Omental fat pad (tissue), 4 donors: ENCODE results near the gene SARDH. TPM values are rescaled to one million over a fixed set of nuclear protein-coding genes. Genes with fewer than 3 reads are reported as not detected.

ENCODE experiments used
- ATAC-seq: fragments of 150-250 bp; one replicate; pipeline ENCODE4 v1.9.1; 2016; ENCODE audit warnings: mild to moderate bottlenecking, moderate library complexity; ENCODE audit not compliant: low FRiP score
- DNase-seq: peaks from one replicate; pipeline ENCODE4 v3.0.0-alpha.2; 2019; ENCODE audit warnings: low spot score
- CTCF ChIP-seq, 3 donors: fragments of 450-650 bp; IDR thresholded peaks; one replicate each; pipeline ENCODE4 v1.5.1; 2016 to 2017; ENCODE audit warnings: antibody characterized with exemption in 3 of 3, mild to moderate bottlenecking in 3 of 3, moderate library complexity in 2 of 3
- total RNA-seq, 4 donors: library from RNA; depleted of rRNA; stranded (reverse); fragments of >200 nt; gene quantifications; one replicate each; pipeline ENCODE4 v1.1.0, GENCODE V29; 2016

Gene SARDH
- total RNA-seq, 4 donors from 2014 or later, result 0.56 to 6.9 (median 1.8) TPM

DNA sequence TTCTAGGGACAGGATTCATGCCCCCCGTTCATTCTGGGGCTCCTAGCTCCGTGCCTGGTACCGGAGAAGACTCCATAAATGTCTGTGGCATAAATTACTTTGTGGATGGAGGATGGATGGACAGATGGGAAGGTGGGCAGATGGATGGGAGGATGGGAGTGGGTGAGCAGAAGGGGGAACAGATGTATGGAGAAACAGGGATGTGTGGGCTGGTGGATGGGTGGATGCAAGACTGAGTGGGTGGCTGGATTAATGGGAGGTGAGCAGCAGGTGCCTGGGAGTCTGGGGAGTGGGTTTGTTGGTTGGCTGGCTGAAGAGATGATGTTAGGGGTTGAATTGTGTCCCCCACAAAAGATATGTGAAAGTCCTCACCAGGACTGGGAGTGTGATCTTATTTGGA lies 43.5 kb downstream of the SARDH start:
- DNase-seq (no peak), ATAC-seq (no peak)
- no peak for TF ChIP-seq CTCF (IDR thresholded peaks at IDR 0.05)

DNA sequence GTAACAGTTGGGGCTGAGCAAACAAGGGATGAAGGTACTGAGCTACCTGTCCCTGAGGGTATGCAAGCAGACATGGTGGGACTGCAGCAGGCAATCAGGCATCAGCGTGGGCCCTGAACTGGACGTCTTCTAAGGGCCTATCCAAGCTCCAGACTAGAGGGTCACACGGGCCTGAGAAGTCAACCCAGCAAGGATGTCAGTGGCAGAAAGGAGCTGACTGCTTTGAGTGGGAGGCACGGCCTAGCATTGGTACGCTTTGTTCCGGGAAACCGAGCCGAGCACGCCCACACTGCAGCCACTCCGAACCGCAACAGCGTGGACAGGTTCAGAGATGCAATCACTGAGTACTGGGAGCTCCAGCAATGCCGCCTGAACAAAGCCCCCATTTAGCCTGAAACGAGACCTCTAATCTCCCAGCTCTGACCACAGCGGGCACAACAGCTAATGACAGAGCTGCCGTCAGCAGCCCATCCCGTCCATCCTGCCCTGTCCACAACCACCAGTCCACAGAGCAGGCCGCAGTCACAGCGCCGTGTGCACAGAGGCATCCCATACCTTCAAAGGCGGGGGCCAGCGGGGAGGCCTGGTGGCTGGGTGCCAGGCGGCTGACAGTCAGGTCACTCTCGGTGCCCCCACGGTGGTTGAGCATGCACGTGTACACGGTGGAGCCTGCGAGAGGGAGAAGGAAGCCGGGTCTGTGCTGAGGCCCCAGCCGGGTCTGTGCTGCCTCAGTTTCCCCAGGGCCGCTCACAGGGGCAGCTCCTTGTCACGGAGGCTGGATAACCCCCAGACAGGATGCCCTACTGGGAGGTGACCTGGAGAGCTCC lies 44.2 kb downstream of the SARDH start:
- TF ChIP-seq CTCF (IDR thresholded peaks at IDR 0.05), result no peak
- DNase-seq, result no peak

DNA sequence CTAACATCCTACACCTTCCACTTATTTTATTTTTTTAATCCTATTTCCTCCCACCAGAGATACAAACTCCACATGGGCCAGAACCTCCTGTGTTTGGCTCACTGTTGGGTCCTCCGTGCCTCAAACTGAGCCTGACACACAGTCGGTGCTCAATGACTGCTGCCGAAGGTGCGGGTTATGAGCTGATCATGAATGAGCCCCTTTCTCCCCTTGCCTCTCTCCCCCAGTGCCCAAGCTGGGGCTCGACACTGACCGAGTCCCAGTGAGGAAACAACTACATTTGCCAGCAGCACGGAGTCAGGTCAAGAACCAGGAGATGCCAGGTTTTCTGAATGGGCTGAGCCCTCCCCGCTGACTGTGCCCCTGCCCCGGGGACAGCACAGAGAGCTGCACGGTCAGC lies 45.0 kb downstream of the SARDH start:
- TF ChIP-seq CTCF (IDR thresholded peaks at IDR 0.05), result no peak
- no peak for ATAC-seq

More for the DNA sequence above, 44.2 kb downstream of the SARDH start:
- ATAC-seq, result no peak

GRCh38 chr9:133692364-133692985 lies 45.7 kb downstream of the SARDH start:
- ATAC-seq, result no peak

More for the DNA sequence above, 45.0 kb downstream of the SARDH start:
- DNase-seq, result no peak

DNA sequence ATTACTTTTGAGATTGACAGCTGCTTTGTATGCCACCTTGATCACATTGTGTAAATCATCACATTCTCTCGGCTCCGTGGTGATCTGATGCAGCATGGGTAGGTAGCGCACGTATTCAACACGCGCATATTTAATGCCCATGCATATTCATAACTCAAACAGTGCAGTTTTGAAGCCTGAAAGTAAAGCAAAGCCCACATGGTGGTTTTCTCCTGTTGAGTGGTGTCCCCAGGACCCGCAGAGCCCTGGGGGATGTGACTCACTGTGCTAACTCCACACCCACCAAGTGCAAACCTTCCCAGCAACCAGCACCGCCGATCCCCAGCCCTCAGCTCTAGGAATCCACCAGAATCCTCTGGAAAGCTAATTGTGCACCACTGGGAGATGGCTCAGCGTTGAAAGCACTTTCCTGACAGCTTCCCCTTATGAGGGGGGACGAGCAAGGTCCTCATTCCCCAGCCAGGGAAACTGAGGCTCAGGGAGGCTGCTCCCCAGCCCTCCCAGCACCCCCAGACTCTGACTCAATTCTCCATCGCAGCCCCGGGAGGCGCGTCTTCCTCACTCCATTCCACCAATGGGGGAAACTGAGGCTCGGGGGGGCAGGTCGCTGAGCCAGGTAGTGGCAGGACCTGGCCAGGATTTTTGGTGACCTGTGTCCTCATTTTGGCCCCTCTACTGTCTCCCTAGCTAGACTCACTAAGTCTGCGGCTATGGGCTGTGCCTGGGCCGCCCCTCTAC lies 46.4 kb downstream of the SARDH start:
- ATAC-seq (no peak), DNase-seq (no peak)
- TF ChIP-seq CTCF (IDR thresholded peaks at IDR 0.05), result no peak

More at GRCh38 chr9:133692364-133692985, 45.7 kb downstream of the SARDH start:
- DNase-seq, result no peak
- no peak for TF ChIP-seq CTCF (IDR thresholded peaks at IDR 0.05)

DNA sequence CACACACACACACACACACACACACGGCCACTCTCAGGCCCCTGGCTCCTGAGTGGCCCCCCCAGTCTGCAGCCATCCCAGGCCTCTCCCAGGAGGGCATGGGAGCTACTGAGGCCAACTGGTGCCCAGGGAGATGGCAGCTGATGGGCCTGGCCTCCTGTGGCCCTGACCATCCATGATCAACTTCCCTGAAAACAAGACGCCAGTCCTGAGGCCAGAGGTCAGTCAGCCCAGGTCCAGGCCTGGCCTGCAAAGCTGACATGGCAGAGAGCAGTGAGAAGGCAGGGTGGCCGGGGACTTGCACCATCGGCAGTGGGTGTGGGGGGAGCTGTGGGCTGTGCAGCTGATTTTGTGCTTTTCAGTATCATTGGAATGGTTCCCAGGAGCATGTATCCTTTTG lies 47.0 kb downstream of the SARDH start:
- ATAC-seq, result no peak
- no peak for TF ChIP-seq CTCF (IDR thresholded peaks at IDR 0.05)
- DNase-seq, result no peak
